ENCODE results near the gene KLHL3.

KLHL3 gene

DNA sequence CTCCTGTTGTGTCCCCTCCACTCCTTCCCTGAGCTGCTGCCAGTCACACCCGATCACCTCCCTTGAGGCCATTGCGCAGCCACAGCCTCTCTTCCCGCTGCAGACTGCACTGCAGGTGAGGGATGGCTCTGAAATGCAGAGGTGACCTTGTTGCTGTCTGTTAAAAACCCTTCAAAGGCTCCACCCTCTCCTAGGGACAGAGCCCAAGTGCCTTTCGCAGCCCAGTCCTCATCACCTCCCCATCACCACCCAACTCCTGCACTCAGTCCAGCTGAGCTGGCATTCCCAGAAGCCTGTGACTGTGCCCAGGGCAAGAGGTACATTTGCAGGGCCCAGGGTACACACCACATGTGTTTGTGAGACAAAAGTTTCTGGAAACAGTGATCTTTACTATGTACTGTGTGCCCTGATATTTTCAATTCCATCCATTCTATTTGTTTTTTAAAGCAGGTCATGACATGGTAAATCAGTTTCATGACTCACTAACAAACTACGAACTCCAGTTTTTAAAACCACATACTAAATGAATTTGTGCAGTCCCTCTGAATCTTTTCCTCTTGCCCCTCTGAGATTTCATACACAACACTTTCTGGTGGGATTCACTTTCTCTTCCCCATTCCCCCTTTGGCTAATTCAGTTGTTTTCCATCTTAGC is 163.7 kb downstream of the KLHL3 start:
- no peak for DNase-seq

DNA sequence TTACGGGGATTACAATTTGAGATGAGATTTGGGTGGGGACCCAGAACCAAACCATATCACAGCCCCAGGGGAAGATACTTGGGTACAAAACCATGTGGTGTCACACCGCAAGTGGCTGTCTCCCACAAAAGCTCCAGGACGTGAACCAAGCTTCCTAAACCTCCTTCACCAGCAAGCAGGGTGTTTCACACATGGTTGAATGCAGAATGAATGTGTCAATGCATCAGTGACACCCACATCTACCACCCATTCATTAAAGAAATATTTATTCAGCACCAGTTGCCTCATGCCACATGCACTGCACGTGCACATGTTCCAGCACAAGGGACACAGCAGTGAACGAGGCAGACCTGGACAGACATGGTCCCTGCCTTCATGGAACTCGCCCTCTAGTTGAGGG is 165.8 kb downstream of the KLHL3 start:
- no peak for DNase-seq
